CD14-positive monocyte (primary cell): ENCODE data around the gene RANBP17. TPM values are rescaled to one million over a fixed set of nuclear protein-coding genes. Genes with fewer than 3 reads are reported as not detected.

Experiments used
- DNase-seq, 3 donors: peaks; one replicate each; pipeline ENCODE4 v3.0.0-alpha.2; 2011 to 2022
- H2AFZ ChIP-seq: 2 replicates; pipeline ENCODE4 v1.6.0; 2012; ENCODE audit warnings: mild to moderate bottlenecking, low read depth, low read length, inconsistent platforms; ENCODE audit not compliant: insufficient read depth, poor library complexity, severe bottlenecking
- H3K27ac ChIP-seq, 2 donors: 1 replicate in 1 of 2; 2 replicates in 1 of 2; pipeline ENCODE4 v1.5.1; 2012 to 2013; ENCODE audit warnings: low read length in 2 of 2, control low read depth in 1 of 2, inconsistent platforms in 1 of 2, low read depth in 1 of 2, mild to moderate bottlenecking in 1 of 2
- H3K27me3 ChIP-seq, 2 donors: one replicate each; pipeline versions ENCODE4 v1.6.0 to v1.6.1; 2011 to 2013; ENCODE audit warnings: low read length in 2 of 2; ENCODE audit not compliant: control insufficient read depth in 2 of 2, insufficient read depth in 2 of 2
- H3K36me3 ChIP-seq, 2 donors: replicated peaks in 1 of 2; 1 replicate in 1 of 2; 2 replicates in 1 of 2; pipeline versions ENCODE4 v1.5.1 to v1.6.1; 2012 to 2013; ENCODE audit warnings: low read length in 2 of 2, control low read depth in 1 of 2, inconsistent platforms in 1 of 2, mild to moderate bottlenecking in 1 of 2; ENCODE audit not compliant: insufficient read depth in 2 of 2, control insufficient read depth in 1 of 2
- H3K4me1 ChIP-seq, 2 donors: 1 replicate in 1 of 2; 2 replicates in 1 of 2; pipeline versions ENCODE4 v1.5.1 to v1.6.1; 2012 to 2013; ENCODE audit warnings: low read length in 2 of 2, control low read depth in 1 of 2, inconsistent platforms in 1 of 2, mild to moderate bottlenecking in 1 of 2, moderate library complexity in 1 of 2; ENCODE audit not compliant: insufficient read depth in 2 of 2, control insufficient read depth in 1 of 2
- H3K4me2 ChIP-seq: replicated peaks from 2 replicates; pipeline ENCODE3; 2012; ENCODE audit warnings: low read length, moderate library complexity, mild to moderate bottlenecking; ENCODE audit not compliant: poor library complexity, severe bottlenecking; ENCODE audit errors: extremely low read depth
- H3K4me3 ChIP-seq, 3 experiments: fragments of 200-600 bp in 1 of 3; sonication (generic) in 1 of 3; replicated peaks in 1 of 3; 1 replicate in 2 of 3; 2 replicates in 1 of 3; pipeline ENCODE4 v1.5.1; 2011 to 2013; ENCODE audit warnings: low read length in 3 of 3, mild to moderate bottlenecking in 3 of 3, control low read depth in 2 of 3, low read depth in 2 of 3, inconsistent platforms in 1 of 3, moderate library complexity in 1 of 3
- H3K79me2 ChIP-seq: 2 replicates; pipeline ENCODE4 v1.6.0; 2012; ENCODE audit warnings: mild to moderate bottlenecking, control low read depth, inconsistent platforms, low read length, moderate library complexity; ENCODE audit not compliant: insufficient read depth
- H3K9ac ChIP-seq: 2 replicates; pipeline ENCODE4 v1.6.0; 2017; ENCODE audit warnings: low read length, mild to moderate bottlenecking; ENCODE audit not compliant: insufficient read depth, poor library complexity, severe bottlenecking
- H3K9me3 ChIP-seq, 2 donors: replicated peaks in 1 of 2; 1 replicate in 1 of 2; 2 replicates in 1 of 2; pipeline versions ENCODE4 v1.5.1 to v1.6.1; 2012 to 2013; ENCODE audit warnings: low read length in 2 of 2, control low read depth in 1 of 2; ENCODE audit not compliant: control insufficient read depth in 1 of 2, insufficient read depth in 1 of 2
- H4K20me1 ChIP-seq: 2 replicates; pipeline ENCODE4 v1.6.0; 2012; ENCODE audit warnings: mild to moderate bottlenecking, low read length, control low read depth, moderate library complexity; ENCODE audit not compliant: insufficient read depth
- H3K27ac Mint-ChIP-seq, 7 donors: one replicate each; pipeline ENCODE4 v1.8.0; 2020; ENCODE audit warnings: mild to moderate bottlenecking in 7 of 7, mixed read lengths in 7 of 7, moderate library complexity in 6 of 7, inconsistent platforms in 2 of 7
- H3K27me3 Mint-ChIP-seq, 3 donors: one replicate each; pipeline ENCODE4 v1.8.0; 2021 to 2022; ENCODE audit warnings: low read depth in 3 of 3, mild to moderate bottlenecking in 3 of 3, mixed read lengths in 3 of 3, moderate library complexity in 3 of 3, inconsistent platforms in 1 of 3
- H3K36me3 Mint-ChIP-seq, 2 donors: one replicate each; pipeline ENCODE4 v1.8.0; 2020; ENCODE audit warnings: mixed read lengths in 2 of 2, inconsistent platforms in 1 of 2, mild to moderate bottlenecking in 1 of 2
- H3K4me1 Mint-ChIP-seq: one replicate; pipeline ENCODE4 v1.8.0; 2020; ENCODE audit warnings: mild to moderate bottlenecking, mixed read lengths
- H3K4me3 Mint-ChIP-seq, 2 donors: one replicate each; pipeline ENCODE4 v1.8.0; 2020; ENCODE audit warnings: mild to moderate bottlenecking in 2 of 2, mixed read lengths in 2 of 2, moderate library complexity in 1 of 2
- H3K9me3 Mint-ChIP-seq, 7 donors: one replicate each; pipeline ENCODE4 v1.8.0; 2020 to 2022; ENCODE audit warnings: mixed read lengths in 7 of 7, mild to moderate bottlenecking in 6 of 7, moderate library complexity in 6 of 7, inconsistent platforms in 2 of 7
- WGBS: methylation state at CpG from one replicate; pipeline ENCODE4 v1.1.5; 2013; ENCODE audit warnings: missing lambda C conversion rate; ENCODE audit not compliant: insufficient coverage; 5-methylcytosine and 5-hydroxymethylcytosine counted together
- intact Hi-C, 2 donors: fragments of 100-400 bp; cut with micrococcal nuclease; formaldehyde crosslinking; loops; one replicate each; pipeline versions ENCODE4 v1.15.0 to v1.15.1; 2023
- polyA plus RNA-seq, 3 donors: library from polyadenylated mRNA; depleted of rRNA in 1 of 3; unstranded in 2 of 3; stranded (reverse) in 1 of 3; fragments of 300-500 nt in 2 of 3; fragments of >200 nt in 1 of 3; fragmentation: Illumina TruSeq in 2 of 3; gene quantifications; 1 replicate in 2 of 3; 2 replicates in 1 of 3; pipeline ENCODE4 v1.2.3, GENCODE V29; 2012 to 2021
- TF ChIP-seq, protein P1 (sequence below): fragments of 200-600 bp; IDR thresholded peaks from one replicate; pipeline ENCODE4 v1.8.0; 2022; ENCODE audit warnings: antibody characterized with exemption, mild to moderate bottlenecking

Gene RANBP17
- polyA plus RNA-seq, 3 donors, result 0.07 to 0.13 TPM; not detected in 1

DNA sequence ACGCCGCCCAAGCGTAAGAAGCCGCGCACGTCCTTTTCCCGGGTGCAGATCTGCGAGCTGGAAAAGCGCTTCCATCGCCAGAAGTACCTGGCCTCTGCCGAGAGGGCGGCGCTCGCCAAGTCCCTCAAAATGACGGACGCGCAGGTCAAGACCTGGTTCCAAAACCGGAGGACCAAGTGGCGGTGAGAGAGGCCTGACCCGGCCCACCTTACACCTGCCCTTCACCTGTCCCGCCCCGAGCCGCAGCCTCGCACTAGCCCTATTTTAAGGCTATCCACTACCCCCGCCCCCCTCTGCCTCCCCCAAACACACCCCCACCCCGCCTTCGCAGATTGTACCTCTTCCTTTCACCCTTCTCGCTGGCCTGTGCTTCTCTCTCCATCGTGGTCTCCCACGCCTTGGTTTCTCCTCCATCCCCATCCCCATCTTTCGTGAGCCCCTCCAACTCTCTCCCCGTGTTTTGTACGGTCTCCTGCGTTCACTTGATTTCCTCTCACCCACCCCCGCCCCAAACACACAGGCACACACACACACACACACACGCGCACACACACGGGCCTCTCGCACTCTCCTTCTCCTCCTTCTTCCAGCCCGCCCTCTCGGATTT lies 448.5 kb downstream of the RANBP17 start:
- H3K27ac ChIP-seq, result no peak overlapping the region
- no peak overlapping the region for H3K4me3 ChIP-seq
- peaks cover 0 to 27% (median 19%) of the 10 kb centered on the region in 7 donors for H3K9me3 Mint-ChIP-seq
- H3K27ac Mint-ChIP-seq, result no peak overlapping the region
- peaks cover 3 to 44% of the 10 kb centered on the region in 2 donors for H3K9me3 ChIP-seq
- no peaks in the 10 kb centered on the region for H3K79me2 ChIP-seq
- intact Hi-C loops, result no loop called here
- no peaks in the 10 kb centered on the region for H3K36me3 ChIP-seq
- H3K4me2 ChIP-seq, result peak overlapping the region; percentile 7
- H3K4me3 Mint-ChIP-seq, result peak overlapping the region; percentile 43 to 85
- H3K4me1 ChIP-seq, result peaks cover 27 to 37% of the 10 kb centered on the region in 2 donors
- TF ChIP-seq, protein P1, sequence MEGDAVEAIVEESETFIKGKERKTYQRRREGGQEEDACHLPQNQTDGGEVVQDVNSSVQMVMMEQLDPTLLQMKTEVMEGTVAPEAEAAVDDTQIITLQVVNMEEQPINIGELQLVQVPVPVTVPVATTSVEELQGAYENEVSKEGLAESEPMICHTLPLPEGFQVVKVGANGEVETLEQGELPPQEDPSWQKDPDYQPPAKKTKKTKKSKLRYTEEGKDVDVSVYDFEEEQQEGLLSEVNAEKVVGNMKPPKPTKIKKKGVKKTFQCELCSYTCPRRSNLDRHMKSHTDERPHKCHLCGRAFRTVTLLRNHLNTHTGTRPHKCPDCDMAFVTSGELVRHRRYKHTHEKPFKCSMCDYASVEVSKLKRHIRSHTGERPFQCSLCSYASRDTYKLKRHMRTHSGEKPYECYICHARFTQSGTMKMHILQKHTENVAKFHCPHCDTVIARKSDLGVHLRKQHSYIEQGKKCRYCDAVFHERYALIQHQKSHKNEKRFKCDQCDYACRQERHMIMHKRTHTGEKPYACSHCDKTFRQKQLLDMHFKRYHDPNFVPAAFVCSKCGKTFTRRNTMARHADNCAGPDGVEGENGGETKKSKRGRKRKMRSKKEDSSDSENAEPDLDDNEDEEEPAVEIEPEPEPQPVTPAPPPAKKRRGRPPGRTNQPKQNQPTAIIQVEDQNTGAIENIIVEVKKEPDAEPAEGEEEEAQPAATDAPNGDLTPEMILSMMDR, result peak; percentile 17
- H3K27me3 ChIP-seq, result peaks cover 74 to 96% of the 10 kb centered on the region in 2 donors
- H3K9ac ChIP-seq, result no peak overlapping the region
- H3K27me3 Mint-ChIP-seq, result peaks cover 91 to 98% (median 94%) of the 10 kb centered on the region in 3 donors
- H3K4me1 Mint-ChIP-seq, result peaks cover 37% of the 10 kb centered on the region
- H4K20me1 ChIP-seq, result no peaks in the 10 kb centered on the region
- DNase-seq, result no peak
- 5% methylated on average over 34 of the region's 41 CpGs for WGBS
- peaks cover 0 to 11% of the 10 kb centered on the region in 2 donors for H3K36me3 Mint-ChIP-seq
- no peak overlapping the region for H2AFZ ChIP-seq

DNA sequence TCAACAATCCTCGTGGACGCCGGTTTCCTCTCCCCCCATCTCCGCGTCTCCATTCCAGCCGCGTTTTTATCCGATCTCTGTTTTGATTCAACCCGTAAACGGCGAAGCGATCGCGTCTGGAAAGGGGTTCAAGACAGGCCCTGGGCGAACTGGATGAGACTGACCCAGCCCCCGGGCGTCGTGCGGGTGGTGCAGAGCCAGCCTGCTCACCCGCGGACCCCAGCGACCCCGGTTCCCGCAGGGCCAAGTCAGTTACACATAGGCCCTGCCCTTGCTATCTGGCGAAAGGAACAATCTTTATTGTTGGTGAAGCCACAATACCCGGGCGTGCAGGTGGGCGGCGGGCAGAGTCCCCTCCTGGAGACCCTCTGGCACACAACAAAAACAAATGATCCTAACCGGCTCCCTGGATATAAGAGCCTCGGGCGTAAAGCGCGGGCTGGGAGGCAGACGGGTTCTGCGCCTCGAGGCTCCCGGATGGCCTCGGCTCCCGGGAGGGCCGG lies 449.1 kb downstream of the RANBP17 start:
- H3K9ac ChIP-seq, result no peak overlapping the region
- H3K4me2 ChIP-seq, result no peak overlapping the region
- Mint-ChIP-seq H3K9me3 (peaks cover 0 to 26% (median 21%) of the 10 kb centered on the region in 7 donors), H3K27me3 (peaks cover 91 to 98% (median 94%) of the 10 kb centered on the region in 3 donors), H3K4me3 (peak overlapping the region; percentile 43 to 85), H3K4me1 (peaks cover 38% of the 10 kb centered on the region), H3K27ac (no peak overlapping the region), H3K36me3 (peaks cover 0 to 11% of the 10 kb centered on the region in 2 donors)
- 2% methylated on average over 34 of the region's 41 CpGs for WGBS
- intact Hi-C loops, result no loop called here
- no peak overlapping the region for H3K4me3 ChIP-seq
- peaks cover 3 to 50% of the 10 kb centered on the region in 2 donors for H3K9me3 ChIP-seq
- H4K20me1 ChIP-seq, result no peaks in the 10 kb centered on the region
- H3K79me2 ChIP-seq, result no peaks in the 10 kb centered on the region
- no peak overlapping the region for H2AFZ ChIP-seq
- peaks cover 27 to 37% of the 10 kb centered on the region in 2 donors for H3K4me1 ChIP-seq
- DNase-seq, result no peak
- H3K27me3 ChIP-seq, result peaks cover 73 to 96% of the 10 kb centered on the region in 2 donors
- TF ChIP-seq, protein P1, result no peak
- H3K36me3 ChIP-seq, result no peaks in the 10 kb centered on the region
- no peak overlapping the region for H3K27ac ChIP-seq
